Activated CD4-positive, alpha-beta T cell treated with anti-CD3 and anti-CD28 coated beads, Interleukin-2, amount 50 U/mL, for 4 hours (primary cell): ENCODE results near the gene C2CD2.
"Not testable (repeated sequence)": the region's sequence is repeated elsewhere in the genome, so short reads cannot be mapped to it uniquely, and the experiment has no call there.

Source experiments
- DNase-seq, 2 experiments: peaks; one replicate each; pipeline ENCODE4 v3.0.0-alpha.2; 2020

The C2CD2 gene

DNA sequence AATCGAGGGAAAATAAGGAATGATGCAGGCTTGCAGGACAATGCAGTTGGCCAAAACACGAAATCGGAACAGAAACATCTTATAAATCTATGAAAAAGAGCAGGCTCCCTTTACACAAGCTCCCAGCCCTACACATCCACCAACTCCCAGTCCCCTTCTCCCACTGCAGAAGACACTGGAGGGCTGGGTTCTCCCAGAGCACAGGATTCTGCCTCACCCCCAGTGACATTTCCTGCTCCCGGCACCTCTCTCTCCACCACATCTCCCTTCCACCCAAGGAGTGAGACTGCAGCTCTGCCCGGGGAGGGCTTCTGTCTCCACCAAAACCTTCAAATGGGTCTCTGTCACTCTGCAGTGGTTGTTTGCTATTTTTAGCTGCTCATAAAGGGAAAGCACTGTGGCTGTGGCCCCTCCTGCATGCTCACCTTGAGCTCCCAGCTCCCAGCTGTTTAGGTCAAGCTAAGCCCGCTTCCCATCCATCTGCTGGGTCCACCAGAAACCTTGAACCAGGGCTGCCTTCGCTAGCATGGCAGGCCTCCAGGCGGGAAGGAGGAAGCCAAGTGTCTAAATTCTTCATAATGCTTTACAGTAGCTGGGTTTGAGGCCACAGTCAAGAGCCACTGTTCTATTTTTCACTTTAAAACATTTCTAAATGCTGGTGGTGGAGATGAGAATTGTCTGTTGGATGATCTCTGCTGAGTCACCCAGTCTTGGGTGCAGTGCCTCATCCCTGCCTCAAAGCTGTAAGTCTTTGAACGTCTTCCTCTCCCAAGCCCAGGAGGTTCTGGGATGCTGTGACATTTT, 3.3 kb upstream of the C2CD2 start:
- DNase-seq = no peak

DNA sequence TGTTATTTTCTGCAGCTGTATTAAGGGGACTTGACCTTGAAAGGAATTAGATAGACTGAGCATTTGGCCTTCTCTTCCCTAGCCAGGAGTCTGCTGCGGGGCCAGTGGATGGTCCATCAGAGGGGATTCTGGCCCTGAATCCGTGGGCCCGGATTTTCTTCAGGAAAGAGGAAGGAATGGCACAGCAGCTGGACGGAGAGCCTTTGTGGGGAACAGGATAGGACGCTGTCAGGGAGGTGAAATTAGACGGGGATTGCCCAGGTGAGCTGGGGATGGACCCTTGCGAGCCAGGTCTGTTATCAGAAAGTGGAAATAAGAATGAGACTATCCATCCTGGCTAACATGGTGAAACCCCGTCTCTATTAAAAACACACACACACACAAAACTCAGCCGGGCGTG, 1.7 kb upstream of the C2CD2 start:
- DNase-seq = no peak

DNA sequence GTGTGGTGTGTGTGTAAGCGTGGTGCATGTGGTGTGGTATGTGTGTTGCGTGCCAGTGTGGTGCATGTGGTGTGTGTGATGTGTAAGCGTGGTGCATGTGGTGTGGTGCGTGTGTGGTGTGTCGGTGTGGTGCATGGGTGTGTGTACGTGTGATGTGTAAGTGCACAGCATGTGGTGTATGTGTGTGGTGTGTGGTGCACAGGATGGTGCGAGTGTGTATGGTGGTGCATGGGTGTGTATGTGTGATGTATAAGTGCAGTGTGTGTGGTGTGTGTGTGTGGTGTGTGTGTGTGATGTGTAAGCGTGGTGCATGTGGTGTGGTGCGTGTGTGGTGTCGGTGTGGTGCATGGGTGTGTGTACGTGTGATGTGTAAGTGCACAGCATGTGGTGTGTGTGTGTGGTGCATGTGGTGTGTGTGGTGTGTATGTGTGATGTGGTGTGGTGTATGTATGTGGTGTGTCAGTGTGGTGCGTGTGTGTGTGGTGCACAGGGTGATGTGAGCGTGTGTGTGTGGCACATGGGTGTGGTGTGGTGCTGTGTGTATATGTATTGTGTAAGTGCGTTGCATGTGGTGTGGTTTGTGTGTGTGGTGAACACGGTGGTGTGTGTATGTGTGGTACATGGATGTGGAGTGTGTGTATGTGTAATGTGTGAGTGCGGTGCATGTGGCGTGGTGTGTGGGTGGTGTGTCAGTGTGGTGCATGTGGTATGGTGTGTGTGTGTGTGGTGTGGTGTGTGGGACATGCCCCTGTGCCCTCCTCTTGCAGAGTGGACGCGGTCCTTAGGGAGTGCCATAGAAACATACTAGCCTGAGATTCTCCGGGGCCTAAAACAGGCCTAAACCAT, 1.1 kb upstream of the C2CD2 start:
- DNase-seq = no peak

DNA sequence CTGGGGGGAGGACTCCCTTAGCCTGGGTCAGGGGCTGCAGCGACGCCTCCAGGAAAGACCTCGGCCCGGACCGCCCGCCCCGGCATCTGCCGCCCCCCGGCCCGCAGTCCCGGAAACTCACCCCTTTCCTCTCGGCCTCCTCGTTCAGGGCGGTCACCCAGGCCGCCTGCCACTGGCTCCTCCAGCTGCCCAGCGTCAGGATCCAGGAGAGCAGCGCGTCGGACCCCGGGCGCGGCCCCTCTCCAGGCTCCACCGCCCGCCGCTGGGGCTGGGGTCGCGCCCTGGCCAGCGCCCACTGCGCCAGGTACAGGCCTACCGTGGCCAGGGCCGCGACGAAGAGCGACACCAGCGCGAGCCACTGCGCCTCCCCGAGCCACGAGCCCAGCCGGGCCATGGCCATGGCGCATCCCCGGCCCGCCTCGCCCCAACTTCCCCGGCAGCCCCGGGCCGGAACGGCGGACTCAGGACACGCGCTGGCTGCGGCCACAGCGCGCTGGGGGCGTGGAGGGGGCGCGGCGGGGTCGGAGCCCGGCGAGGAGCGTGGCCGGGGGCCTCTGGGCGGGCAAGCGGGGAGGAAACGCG, 478 bp downstream of the C2CD2 start:
- DNase-seq = no peak

DNA sequence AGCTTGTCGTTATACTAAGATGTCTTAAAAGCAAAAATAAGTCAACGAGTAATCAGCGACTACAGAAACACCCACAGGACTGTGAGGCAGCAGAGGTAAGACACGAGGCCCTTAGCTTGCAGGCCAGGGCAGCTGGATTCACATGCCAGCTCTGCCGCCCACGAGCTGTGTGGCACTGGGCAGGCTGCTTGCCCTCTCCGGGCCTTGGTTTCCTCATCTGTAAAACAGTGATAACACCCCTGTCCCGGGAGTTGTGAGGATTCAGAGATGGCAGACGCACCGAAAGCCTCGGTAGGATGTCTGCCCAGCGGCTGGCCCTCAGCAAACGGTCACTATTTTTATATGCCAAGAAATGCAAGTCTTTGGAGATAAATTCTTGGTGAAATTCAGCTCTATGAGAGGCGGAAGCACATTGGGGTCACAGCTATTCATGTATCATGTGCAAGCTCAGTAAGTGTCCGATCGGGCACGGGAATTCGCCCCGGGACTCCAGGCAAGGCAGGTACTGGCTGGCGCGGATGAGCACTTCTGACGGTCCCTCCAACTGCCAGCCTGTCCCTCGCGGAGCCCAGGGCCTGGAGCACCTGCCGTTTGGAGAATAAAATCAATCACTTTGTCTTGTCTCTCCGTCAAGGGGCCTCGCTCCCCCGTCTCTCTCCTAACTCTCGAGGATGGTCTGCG, 1.1 kb downstream of the C2CD2 start:
- DNase-seq = no peak

DNA sequence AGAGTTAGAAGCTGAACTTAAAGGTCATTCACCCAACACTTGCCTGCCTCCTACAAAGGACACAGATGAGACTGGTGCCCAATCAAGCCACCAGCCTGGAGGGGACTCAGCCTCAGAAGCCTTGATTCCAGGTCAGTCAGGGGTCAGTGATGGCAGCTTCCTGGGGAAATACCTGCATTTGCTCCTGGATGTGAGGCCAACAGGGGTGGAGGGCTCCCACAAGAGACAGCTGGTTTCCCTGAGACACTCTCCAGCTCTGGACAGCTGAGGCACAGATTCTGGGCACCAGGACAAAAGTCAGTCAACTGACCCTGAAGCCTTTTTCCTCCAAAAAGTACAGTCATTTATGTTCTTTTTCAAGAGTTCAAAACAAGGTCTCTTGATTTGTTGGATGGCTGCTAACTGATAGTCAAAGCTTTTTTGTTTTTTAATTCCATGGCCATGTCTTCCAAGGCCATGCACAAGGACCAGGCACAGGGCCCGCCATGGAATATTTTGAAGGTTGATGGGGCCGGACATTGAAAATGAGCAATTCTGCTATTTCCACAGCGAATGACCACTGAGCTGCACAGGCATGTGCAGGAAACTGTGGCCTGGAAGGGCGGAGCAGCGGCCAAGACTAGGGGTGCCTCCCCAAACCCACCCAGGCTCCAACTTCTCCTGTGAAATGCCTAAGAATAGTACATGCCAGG, 1.8 kb downstream of the C2CD2 start:
- no peak for DNase-seq

DNA sequence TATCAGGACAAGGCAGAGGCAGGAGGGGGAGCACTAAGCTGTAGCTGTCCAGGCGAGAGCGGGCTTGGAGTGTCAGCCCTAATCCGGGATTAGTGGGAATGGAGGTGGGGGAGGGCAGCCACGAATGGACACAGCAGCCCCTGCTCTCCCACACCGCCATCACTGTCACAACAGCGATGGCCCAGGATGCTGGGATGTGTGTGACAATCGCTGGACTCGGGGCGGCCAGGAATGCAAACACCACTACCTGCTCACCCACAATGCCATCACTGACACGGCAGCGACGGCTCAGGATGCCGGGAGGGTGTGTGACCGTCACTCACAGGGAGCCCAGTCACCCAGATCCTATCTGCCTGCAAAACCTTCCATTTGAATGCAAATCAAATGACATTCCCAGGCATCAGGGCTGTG, 2.9 kb downstream of the C2CD2 start:
- DNase-seq = no peak

DNA sequence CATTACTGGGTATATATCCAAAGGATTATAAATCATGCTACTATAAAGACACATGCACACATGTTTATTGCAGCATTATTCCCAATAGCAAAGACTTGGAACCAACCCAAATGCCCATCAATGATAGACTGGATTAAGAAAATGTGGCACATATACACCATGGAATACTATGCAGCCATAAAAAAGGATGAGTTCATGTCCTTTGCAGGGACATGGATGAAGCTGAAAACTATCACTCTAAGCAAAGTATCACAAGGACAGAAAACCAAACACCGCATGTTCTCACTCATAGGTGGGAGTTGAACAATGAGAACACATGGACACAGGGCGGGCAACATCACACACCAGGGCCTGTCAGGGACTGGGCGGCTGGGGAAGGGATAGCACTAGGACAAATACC, 4.2 kb downstream of the C2CD2 start:
- DNase-seq = not testable (repeated sequence)

DNA sequence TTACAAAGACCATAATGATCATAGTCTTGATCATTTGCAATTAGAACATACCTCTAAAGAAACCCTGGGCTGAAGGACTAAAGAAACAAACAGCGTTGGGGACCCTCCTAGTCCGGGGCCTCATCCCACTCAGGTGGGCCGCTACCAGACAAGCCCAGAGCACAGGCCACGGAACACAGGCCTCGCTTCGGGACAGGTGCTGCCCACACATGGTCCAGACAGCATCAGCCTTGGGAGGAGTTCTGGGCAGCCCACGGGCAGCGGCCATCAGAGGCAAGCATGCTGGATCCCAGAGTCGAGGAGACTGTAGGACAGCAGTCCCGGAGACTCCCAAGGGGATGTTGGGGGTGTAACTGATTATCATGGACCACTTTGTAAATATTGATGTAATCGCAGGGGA, 4.9 kb downstream of the C2CD2 start:
- no peak for DNase-seq

DNA sequence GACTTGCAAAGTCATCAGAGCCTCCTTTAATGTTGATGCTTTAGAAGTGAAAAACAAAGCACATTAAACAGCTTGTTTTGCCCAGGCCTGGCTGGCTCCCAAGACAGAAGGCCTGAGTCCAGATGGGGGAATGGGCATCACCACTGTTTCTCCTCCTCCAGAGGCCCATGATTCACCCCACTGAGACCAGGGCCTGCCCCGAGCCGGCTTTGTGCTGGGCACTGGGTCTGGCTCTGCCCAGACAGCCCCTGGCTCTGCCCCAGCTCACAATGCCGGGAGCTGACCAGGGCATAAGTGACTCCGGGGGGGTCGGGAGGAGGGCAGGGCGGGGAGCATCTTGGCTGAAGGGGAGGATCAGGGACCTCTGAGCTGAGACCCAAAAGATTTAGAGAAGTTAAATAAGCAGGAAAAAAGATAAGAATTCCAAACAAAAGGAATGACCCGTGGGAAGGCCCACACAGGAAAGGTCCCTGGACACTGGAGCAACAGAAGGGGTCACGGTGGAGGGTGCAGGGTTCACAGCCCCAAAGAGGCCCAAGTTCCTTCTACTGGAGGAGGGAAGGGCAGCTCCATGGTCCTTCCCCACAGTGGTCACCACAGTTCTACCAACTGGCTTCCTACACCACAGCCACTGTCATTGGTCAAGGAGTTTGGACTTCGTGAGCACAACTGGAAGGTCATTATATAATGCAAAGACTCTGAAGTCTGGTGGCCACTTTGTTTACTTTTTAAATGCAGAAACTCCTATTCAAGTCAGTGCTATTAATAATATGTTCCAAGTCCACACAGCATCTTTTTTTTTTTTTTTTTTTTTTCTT, 5.5 kb downstream of the C2CD2 start:
- DNase-seq = no peak

DNA sequence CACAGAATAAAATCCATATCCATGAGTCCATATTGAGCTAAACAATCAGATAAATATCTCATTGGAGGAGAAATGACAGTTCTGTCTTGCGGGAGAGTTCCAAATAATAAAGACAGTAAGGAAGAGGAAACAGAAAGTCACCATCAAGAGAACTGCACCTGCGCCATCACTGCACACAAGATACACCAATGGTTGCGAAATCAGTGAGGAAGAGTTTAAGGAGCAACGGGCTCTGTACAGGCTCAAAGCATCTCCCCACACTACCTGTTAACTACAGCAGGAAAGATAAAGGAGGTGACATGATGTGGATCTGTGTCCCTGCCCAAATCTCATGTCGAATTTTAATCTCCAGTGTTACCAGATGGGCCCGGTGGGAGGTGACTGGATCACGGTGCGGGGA, 7.8 kb downstream of the C2CD2 start:
- no peak for DNase-seq

DNA sequence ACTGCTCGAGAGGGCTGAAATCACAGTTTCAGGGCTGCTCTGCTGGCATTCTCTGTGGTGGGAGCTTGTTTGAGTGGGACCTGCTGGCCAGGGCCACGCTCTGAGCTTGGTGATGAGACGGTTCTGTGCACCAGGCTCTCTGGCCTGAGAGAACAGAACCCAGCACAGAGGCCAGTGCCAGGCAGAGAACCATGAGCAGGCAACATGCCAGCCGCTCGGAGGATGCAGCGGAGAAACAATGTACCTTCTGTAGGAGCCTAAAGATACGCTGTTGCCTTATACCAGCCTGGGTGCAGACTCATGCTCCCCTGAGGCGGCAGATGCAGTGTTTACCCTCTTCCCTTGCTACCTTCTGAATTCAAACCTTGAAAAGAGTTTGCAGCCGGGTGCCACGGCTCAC, 10.0 kb downstream of the C2CD2 start:
- DNase-seq = no peak

DNA sequence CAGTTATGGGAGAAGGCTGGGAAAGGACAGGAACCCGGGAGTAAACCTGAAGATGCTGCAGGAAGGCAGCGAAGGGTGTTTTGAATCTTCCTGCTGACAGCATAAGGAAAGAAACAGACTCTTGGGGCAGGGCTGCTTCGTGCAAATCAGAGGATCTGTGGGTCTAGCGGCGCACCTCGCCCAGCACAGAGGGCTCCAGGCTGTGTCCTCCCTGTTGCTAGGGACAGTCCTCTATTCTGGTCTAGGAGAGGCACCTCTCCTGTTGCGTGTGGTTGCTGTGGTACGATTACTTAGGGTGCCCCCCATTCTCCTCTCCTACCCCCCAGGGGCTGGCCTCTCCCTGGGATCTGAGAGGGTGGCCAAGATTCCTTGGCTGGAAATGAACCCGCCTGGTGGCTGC, 11.4 kb downstream of the C2CD2 start:
- DNase-seq = no peak

DNA sequence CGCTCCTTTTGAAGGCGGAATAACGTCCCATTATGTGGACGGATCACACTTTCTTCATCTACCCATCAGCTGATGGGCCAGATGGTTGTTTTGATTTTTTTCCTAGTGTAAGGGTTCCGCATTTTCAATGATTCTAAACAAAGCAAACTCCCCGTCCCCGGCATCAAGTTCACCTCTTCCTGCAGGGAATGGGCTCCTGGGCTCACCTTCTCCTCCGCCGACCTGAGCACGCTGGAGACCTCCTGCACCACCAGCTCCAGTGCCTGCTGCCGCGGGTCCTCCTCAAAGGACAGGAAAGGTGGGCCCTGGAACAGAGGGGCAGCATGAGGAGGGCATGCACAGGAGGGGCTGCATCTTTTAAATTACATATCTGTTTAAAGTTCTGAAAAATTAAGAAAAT, 11.9 kb downstream of the C2CD2 start:
- no peak for DNase-seq

DNA sequence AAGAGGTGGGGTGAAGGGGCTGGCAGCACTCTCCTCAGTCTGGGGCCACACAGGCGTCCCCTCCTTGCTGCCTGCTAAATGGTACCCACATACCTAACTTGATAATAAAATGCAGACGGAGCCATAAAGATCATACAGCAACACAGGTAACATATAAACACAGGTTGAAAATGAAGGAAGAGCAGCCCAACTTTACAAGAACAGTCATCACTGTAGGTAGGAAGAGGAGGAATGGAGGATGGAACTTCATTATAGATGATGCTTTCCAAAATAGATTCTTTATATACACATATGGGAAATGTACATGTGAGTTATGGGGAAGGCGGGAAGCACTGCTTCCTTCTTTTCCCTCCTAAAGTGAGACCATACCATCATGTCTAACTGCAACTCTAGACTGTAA, 13.4 kb downstream of the C2CD2 start:
- DNase-seq = no peak

DNA sequence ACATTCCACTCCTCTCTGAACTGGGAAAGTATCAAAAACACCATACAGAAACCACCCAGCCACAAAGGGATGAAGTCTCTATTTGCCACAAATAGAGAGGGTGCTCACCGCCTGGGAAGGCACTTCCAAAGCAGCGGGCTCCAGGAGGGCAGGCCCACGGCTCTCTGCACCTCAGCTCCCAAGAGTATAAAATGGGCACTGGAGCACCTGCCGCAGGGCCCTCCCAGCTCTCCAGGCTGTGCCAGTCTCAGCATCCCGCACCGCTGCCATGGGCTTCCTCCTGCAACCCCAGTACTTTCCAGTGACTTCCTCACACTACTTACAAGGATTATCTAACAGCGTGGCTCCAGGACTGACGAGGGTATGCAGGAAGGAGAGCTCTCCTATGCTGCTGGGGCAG, 14.4 kb downstream of the C2CD2 start:
- DNase-seq = no peak

DNA sequence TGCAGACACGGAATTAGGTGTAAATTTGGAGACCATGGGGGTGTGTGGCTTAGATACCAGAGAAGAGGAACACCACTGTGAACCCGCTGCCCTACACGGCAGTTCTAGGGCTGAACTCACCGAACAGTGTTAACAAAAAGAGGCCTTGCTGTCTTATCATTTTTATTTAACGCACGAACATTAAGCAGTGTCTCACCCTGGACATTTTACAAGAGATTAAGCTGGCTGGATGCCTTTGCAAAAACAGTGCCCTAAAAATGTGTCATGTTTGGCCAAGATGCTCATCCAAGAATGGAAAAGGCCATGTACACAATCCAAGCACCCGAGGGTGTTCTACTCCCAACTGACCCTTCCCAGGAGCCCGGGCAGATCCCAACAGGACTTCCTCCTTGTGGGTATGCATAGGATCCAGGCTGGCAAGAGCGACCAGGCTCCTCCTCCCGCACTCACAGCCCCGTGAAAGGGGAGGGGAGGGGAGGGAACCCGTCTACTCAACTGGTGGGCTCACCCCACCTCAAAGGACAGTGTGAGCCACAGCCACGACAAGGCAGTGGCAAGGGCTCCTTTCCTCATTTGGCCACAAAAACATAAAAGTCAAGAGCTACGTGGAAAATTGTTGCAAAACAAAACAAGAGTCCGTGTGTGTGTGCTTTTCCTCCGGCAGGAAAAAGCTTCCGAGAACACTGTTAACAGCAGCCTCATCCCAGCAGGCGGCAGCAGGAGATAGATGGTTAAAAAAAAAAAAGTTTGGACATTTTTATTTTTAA, 20.3 kb downstream of the C2CD2 start:
- DNase-seq = no peak

DNA sequence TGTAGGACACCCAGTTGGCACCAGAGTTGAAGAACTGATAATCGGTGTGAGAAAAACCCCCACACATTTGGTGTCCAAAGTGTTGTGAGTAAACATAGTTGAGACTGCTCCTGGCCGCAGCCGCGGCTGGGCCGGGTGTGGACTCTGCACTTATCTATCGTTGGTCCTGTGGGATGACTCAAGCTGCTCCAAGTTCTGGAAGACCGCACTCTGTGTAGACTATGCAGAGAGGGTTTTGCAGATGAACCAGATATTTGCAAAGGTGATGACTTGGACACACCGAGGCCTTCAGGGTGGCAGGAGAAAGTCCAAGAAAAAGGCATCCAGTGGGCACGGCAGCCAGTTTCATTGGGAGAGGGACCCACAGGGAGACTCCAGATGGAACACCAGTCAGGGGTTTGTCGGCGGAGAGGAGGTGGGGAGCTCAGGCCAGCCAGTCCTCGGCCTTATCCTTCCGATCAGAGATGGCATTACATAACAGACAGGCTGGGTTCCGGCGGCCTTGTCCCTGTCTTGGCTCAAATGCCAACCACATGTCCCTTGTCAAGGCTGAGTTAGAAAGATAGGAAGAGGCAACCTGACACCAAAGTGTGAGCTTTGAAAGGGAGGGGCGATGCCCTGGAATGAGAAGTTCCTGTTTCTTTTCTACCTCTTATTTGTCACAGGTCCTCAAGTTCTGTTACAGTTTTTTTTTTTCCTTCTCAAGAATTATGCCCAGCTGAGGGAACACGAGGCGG, 21.1 kb downstream of the C2CD2 start:
- no peak for DNase-seq

DNA sequence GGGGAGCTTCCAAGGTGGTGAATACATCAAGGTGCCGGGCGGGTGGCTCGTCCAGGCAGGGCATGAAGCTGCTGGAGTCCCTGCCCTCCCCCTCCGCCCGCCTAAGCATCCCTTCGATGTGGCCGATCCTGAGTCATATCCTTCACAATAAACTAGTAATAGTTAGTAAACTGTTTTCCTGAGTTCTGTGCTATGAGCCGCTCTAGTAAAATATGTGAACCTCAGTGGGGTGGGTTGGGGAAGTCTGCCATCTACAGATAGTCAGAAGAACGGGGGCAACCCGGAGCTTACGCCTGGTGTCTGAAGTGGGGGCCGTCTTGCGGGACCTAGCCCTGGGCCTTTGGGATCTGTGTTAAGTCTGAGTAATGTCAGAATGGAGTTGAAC, 21.6 kb downstream of the C2CD2 start:
- DNase-seq = no peak

DNA sequence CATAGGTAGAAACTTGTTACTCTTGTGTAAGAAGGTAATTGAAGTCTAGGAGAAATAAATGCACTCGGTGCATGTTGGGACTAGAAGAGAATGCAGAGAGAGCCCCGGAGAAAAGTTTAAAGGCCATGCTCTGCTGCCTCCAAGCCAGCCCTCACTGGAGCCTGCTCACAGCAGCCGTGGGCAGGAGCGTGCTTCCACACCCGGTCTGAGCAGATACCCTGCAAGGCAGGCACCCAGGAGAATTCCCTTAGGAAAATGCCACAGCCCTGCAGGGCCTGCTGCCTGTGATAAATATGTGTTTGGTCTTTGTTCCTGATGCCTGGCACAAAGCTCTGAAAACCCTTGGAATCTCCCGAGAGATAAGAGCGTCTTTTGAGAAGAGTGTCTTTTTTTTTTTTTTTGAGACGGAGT, 22.8 kb downstream of the C2CD2 start:
- no peak for DNase-seq
